ENCODE results near the gene LDLR.
A peak's percentile ranks its signal among the peaks of the same experiment; 100 is the strongest.
"Not testable (repeated sequence)": the region's sequence is repeated elsewhere in the genome, so short reads cannot be mapped to it uniquely, and the experiment has no call there.

The LDLR gene

DNA sequence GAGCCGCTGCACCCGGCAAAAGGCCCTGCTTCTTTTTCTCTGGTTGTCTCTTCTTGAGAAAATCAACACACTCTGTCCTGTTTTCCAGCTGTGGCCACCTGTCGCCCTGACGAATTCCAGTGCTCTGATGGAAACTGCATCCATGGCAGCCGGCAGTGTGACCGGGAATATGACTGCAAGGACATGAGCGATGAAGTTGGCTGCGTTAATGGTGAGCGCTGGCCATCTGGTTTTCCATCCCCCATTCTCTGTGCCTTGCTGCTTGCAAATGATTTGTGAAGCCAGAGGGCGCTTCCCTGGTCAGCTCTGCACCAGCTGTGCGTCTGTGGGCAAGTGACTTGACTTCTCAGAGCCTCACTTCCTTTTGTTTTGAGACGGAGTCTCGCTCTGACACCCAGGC, 17.2 kb downstream of the LDLR start:
- no peak for DNase-seq (ENCODE audit: low spot score)

DNA sequence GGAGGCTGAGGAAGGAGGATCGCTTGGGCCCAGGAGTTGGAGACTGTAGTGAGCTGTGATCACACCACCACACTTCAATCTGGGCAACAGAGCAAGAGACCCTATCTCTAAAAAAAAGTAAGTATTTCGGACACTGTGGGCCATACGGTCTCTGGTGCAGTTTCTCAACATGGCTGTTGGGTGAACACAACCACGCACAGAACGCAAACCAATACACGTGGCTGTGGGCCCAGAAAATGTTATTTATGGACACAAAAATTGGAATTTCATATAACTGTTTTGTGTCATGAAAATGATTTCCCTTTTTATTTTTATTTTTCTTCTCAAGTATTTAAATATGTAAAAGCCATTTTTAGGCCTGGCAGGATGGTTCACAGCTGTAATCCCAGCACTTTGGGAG, 19.5 kb downstream of the LDLR start:
- DNase-seq (ENCODE audit: low spot score) = no peak

DNA sequence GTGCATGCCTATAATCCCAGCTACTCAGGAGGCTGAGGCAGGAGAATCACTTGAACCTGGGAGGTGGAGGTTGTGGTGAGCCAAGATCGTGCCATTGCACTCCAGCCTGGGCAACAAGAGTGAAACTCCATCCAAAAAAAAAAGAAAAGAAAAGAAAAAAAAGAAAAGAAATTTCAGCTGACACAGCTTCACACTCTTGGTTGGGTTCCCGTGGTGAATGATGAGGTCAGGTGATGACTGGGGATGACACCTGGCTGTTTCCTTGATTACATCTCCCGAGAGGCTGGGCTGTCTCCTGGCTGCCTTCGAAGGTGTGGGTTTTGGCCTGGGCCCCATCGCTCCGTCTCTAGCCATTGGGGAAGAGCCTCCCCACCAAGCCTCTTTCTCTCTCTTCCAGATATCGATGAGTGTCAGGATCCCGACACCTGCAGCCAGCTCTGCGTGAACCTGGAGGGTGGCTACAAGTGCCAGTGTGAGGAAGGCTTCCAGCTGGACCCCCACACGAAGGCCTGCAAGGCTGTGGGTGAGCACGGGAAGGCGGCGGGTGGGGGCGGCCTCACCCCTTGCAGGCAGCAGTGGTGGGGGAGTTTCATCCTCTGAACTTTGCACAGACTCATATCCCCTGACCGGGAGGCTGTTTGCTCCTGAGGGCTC, 22.0 kb downstream of the LDLR start:
- DNase-seq (ENCODE audit: low spot score) = no peak

DNA sequence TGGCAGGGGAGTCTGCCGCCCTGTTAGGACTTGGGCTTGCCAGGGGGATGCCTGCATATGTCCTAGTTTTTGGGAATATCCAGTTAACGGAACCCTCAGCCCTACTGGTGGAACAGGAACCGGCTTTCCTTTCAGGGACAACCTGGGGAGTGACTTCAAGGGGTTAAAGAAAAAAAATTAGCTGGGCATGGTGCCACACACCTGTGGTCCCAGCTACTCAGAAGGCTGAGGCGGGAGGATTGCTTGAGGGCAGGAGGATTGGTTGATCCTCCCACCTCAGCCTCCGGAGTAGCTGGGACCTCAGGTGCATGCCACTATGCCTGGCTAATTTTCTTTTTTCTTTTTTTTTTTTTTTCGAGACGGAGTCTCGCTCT, 22.5 kb downstream of the LDLR start:
- DNase-seq (ENCODE audit: low spot score) = no peak

DNA sequence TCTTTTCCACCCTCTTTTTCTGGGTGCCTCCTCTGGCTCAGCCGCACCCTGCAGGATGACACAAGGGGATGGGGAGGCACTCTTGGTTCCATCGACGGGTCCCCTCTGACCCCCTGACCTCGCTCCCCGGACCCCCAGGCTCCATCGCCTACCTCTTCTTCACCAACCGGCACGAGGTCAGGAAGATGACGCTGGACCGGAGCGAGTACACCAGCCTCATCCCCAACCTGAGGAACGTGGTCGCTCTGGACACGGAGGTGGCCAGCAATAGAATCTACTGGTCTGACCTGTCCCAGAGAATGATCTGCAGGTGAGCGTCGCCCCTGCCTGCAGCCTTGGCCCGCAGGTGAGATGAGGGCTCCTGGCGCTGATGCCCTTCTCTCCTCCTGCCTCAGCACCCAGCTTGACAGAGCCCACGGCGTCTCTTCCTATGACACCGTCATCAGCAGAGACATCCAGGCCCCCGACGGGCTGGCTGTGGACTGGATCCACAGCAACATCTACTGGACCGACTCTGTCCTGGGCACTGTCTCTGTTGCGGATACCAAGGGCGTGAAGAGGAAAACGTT, 24.0 kb downstream of the LDLR start:
- DNase-seq (ENCODE audit: low spot score) = no peak

DNA sequence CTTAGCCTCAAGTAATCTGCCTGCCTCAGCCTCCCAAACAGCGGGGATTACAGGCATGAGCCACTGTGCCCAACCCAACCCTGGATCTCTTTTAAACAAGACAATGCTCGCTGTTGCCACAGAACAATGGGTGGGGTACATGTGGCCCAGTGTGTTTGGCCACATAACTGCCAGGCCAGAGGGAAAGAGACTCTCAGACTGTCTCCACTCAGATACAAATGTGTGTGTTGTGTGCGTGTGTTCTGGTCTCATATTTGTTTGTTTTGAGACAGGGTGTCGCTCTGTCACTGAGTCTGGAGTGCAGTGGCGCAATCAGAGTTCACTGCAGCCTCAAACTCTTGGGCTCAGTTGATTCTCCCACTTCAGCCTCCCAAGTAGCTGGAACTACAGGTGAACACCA, 25.8 kb downstream of the LDLR start:
- no peak for DNase-seq (ENCODE audit: low spot score)

DNA sequence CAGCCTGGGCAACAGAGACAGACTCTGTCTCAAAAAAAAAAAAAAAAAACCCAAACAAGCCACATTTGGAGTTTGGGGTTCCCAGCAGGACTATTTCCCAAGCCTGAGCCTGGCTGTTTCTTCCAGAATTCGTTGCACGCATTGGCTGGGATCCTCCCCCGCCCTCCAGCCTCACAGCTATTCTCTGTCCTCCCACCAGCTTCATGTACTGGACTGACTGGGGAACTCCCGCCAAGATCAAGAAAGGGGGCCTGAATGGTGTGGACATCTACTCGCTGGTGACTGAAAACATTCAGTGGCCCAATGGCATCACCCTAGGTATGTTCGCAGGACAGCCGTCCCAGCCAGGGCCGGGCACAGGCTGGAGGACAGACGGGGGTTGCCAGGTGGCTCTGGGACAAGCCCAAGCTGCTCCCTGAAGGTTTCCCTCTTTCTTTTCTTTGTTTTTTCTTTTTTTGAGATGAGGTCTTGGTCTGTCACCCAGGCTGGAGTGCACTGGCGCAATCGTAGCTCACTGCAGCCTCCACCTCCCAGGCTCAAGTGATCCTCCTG, 26.7 kb downstream of the LDLR start:
- no peak for DNase-seq (ENCODE audit: low spot score)

DNA sequence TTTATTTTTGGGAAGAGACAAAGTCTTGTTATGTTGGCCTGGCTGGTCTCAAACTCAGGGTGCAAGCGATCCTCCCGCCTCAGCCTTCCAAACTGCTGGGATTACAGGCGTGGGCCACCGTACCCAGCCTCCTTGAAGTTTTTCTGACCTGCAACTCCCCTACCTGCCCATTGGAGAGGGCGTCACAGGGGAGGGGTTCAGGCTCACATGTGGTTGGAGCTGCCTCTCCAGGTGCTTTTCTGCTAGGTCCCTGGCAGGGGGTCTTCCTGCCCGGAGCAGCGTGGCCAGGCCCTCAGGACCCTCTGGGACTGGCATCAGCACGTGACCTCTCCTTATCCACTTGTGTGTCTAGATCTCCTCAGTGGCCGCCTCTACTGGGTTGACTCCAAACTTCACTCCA, 27.2 kb downstream of the LDLR start:
- DNase-seq (ENCODE audit: low spot score) = no peak

DNA sequence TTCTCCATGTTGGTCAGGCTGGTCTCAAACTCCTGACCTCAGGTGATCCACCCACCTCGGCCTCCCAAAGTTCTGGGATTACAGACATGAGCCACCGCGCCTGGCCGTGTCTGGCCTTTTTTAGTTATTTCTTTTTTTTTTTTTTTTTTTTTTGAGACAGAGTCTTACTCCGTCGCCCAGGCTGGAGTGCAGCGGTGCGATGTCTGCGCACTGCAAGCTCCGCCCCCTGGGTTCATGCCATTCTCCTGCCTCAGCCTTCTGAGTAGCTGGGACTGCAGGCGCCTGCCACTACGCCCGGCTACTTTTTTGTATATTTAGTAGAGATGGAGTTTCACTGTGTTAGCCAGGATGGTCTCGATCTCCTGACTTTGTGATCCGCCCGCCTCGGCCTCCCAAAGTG, 32.7 kb downstream of the LDLR start:
- DNase-seq (ENCODE audit: low spot score) = not testable (repeated sequence)

DNA sequence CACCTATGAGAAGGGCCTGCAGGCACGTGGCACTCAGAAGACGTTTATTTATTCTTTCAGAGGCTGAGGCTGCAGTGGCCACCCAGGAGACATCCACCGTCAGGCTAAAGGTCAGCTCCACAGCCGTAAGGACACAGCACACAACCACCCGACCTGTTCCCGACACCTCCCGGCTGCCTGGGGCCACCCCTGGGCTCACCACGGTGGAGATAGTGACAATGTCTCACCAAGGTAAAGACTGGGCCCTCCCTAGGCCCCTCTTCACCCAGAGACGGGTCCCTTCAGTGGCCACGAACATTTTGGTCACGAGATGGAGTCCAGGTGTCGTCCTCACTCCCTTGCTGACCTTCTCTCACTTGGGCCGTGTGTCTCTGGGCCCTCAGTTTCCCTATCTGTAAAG, 33.9 kb downstream of the LDLR start:
- no peak for DNase-seq (ENCODE audit: low spot score)

DNA sequence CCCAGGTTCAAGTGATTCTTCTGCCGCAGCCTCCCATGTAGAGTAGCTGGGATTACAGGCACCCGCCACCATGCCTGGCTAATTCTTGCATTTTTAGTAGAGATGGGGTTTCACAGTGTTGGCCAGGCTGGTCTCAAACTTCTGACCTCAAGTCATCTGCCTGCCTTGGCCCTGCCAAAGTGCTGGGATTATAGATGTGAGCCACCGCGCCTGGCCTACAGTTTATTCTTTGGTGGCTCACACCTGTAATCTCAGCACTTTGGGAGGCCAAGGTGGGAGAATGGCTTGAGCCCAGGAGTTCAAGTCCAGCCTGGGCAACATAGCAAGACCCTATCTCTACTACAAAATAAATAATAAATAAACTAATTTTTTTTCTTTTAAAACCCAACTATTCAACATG, 34.9 kb downstream of the LDLR start:
- not testable (repeated sequence) for DNase-seq (ENCODE audit: low spot score)

DNA sequence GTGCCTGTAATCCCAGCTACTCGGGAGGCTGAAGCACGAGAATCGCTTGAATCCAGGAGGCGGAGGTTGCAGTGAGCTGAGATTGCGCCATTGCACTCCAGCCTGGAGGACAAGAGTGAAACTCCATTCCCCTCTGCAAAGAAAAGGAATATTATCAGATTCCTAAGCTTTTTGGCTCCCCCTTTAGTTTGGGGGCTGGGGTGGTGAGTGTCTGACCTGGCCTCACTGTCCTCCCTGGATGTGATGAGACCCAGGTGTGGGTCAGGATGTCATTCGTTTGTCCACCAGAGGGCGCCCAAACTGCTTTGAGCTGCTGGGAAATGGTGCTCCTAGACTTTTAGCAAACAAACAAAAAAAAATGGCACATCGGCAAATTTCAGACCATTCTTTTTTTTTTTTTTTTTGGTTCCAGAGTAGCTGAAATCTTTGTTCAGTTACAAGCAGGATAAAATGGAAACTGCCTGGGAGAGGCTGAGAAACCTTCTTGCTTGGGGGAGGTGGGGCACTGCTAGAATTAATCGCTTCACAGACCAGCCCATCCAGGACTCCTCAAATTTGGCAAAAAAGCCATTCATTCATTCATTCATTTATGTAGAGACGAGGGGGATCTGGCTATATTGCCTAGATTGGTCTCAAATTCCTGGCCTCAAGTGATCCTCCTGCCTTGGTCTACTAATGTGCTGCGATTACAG, 36.9 kb downstream of the LDLR start:
- peak; percentile 79 for DNase-seq (ENCODE audit: low spot score)

DNA sequence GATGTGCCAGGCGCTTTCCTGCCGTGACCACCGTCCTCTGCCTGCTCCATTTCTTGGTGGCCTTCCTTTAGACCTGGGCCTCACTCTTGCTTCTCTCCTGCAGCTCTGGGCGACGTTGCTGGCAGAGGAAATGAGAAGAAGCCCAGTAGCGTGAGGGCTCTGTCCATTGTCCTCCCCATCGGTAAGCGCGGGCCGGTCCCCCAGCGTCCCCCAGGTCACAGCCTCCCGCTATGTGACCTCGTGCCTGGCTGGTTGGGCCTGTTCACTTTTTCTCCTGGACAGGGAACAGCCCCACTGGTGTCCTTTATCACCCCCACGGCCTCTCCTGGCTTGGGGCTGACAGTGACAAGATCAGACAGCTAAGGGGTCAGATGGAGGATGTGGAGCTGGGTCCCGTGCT, 38.6 kb downstream of the LDLR start:
- DNase-seq (ENCODE audit: low spot score) = no peak

DNA sequence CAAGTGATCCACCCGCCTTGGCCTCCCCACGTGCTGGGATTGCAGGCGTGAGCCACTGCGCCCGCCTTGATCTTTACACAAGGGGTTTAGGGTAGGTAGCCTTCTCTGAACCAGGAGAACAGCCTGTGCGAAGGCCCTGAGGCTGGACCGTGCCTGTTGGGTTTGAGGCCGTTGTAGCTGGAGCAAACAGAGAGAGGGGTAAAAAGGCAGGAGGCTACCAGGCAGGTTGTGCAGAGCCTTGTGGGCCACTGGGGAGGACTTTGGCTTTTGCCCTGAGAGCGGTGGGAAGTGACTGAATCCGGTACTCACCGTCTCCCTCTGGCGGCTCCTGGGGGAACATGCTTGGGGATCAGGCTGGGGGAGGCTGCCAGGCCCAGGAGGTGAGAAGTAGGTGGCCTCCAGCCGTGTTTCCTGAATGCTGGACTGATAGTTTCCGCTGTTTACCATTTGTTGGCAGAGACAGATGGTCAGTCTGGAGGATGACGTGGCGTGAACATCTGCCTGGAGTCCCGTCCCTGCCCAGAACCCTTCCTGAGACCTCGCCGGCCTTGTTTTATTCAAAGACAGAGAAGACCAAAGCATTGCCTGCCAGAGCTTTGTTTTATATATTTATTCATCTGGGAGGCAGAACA, 41.7 kb downstream of the LDLR start:
- DNase-seq (ENCODE audit: low spot score) = peak; percentile 74

DNA sequence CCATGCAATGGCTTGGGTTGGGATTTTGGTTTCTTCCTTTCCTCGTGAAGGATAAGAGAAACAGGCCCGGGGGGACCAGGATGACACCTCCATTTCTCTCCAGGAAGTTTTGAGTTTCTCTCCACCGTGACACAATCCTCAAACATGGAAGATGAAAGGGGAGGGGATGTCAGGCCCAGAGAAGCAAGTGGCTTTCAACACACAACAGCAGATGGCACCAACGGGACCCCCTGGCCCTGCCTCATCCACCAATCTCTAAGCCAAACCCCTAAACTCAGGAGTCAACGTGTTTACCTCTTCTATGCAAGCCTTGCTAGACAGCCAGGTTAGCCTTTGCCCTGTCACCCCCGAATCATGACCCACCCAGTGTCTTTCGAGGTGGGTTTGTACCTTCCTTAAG, 42.2 kb downstream of the LDLR start:
- DNase-seq (ENCODE audit: low spot score) = no peak

DNA sequence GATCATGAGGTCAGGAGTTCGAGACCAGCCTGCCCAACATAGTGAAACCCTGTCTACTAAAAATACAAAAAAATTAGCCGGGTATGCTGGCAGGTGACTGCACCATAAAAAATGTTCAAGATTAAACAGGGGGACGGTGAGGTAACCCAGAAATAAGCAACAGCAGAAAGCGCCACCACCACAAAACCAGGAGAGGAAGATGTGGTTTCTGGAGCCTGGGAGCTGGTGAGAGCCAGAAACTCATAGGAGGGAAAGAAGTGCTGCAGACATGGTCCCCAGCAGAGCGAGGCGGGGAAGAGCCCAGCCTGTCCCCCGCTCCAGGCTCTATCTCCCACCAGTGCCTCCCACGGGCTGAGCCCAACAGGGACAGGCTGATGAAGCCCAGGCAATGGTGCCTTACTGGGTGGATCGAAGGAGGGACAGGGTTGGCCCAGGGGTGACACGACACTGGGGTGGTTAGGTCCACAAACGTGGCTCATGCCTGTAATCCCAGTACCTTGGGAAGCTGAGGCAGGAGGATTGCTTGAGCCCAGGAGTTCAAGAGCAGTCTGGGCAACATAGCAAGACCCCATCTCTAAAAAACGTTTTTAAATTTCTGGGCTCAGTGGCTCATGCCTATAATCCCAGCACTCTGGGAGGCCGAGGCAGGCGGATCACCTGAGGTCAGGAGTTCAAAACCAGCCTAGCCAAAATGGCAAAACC, 47.3 kb downstream of the LDLR start:
- DNase-seq (ENCODE audit: low spot score) = no peak

DNA sequence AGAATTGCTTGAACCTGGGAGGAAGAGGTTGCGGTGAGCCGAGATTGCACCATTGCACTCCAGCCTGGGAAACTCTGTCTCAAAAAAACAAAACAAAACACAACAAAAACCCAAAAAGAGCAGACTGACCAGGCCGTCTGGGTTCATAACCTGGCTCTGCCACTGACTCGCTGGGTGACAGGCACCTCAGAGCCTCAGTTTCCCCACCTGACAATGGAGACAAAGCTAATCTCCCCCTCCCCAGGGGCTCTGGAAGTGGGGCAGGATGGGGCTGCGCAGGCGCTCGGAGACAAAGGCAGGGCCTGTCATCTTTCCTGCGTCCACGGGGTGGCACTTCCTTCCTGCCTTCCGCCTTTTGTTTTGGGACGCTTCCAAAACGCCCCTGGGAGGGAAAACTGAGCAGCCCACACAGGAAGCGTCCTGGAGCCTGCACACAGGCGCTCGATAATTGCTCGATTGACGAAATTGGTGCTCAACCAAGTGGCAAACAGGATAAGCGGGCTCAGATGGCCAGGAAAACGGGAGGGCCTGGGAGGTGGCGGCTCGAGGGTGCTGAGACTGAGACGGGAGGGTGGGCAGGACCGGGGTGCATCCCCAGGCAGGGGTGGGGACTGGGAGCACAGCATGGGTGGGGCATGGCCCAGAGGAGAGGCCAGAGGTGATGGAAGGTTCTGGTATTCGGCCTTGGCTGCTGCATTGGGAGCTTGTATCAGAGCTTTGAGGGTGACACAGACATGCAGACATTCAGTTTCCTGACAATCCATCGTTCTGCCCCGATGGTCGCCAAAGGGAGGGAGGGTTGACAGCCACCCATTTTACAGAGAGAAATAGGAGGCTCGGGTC, 48.5 kb downstream of the LDLR start:
- DNase-seq (ENCODE audit: low spot score) = peak; percentile 61

DNA sequence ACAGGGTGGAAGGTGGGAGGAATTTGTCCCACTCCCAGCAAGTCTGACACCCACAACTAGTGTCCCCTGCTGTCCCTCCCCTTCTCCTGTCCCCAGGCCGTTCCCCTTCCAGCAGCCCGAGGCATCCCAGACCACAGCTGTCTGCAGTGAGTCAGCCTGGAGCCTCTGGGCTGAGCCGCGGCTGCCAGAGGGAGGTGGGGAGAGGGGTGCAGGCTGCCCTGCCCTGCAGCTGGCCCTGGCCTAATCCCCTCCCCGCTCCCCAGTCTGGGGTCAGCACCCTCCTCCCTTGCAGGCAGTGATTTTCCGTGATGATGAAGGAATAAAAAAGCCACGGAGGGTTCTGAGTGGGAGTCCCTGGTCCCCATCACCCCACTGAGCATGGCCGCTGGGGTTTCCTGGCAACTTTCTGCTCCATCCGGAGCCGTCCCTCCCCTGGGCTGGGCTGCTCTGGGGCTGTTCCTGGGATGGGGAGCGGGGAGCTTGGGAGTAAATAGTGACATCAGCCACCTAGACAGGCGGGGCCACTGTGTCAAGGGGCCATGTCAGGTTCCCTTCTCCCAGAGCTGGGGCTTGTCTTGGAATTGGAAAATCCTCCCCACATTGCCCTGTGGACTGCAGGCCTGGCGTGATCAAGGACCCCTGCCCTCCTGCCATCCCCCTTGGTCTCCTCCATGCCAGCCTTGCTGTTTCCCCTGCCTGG, 49.5 kb downstream of the LDLR start:
- no peak for DNase-seq (ENCODE audit: low spot score)

DNA sequence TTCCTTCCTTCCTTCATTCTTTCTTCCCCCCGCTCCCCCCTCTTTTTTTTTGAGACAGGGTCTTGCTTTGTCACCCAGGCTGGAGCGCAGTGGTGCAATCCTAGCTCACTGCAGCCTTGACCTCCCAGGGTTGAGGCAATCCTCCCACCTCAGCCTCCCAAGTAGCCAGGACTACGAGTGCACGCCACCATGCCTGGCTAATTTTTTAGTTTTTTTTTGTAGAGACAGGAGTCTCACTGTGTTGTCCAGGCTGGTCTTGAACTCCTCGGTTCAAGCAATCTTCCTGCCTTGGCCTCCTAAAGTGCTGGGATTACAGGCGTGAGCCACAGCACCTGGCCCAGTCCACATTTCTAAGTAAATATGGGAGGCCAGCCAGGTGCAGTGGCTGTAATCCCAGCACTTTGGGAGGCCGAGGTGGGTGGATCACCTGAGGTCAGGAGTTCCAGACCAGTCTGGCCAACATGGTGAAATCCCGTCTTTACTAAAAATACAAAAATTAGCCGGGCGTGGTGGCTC, 50.8 kb downstream of the LDLR start:
- not testable (repeated sequence) for DNase-seq (ENCODE audit: low spot score)

DNA sequence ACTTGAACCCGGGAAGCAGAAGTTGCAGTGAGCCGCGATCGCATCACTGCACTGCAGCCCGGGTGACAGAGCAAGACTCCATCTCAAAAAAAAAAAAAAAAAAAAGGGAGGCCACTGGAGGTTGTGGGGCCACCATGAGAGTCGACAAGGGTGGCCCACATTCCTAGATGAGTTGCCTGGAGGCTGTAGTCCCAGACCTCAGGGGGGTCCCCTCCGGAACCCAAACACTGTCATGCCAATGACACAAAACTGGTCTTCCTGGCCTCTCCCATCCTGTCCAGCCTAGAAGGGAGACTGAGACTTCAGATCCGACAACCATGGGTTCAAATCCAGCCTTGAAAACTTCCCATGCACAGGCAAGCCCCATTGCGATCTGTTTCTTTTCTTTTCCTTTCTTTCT, 51.6 kb downstream of the LDLR start:
- no peak for DNase-seq (ENCODE audit: low spot score)

Measured in CD4-positive, alpha-beta T cell treated with Interleukin-2 at 100 ng/mL for 4 hours (primary cell).